Loucy (cell line): ENCODE results near the gene CENPX.

Source experiments
- H2AFZ ChIP-seq: fragments of 200-600 bp; sonication (generic); 2 replicates; pipeline ENCODE4 v1.6.0; 2016; ENCODE audit warnings: antibody characterized with exemption, mild to moderate bottlenecking, low read length, moderate library complexity
- H3F3A ChIP-seq: fragments of 200-600 bp; 2 replicates; pipeline ENCODE4 v1.6.0; 2016; ENCODE audit warnings: antibody characterized with exemption, low read depth, mild to moderate bottlenecking
- H3K27me3 ChIP-seq: fragments of 200-600 bp; sonication (generic); 2 replicates; pipeline ENCODE4 v1.6.1; 2014; ENCODE audit warnings: low read length, mild to moderate bottlenecking; ENCODE audit not compliant: insufficient read depth, poor library complexity, severe bottlenecking
- H3K36me3 ChIP-seq: fragments of 200-600 bp; sonication (generic); 2 replicates; pipeline ENCODE4 v1.6.1; 2016; ENCODE audit warnings: low read length; ENCODE audit not compliant: insufficient read depth
- H3K4me1 ChIP-seq: fragments of 200-600 bp; sonication (generic); 2 replicates; pipeline ENCODE4 v1.5.1; 2014; ENCODE audit warnings: low read length, mild to moderate bottlenecking; ENCODE audit not compliant: insufficient read depth, poor library complexity, severe bottlenecking
- H3K4me2 ChIP-seq: fragments of 200-600 bp; sonication (generic); 2 replicates; pipeline ENCODE4 v1.6.0; 2014; ENCODE audit warnings: antibody characterized with exemption, low read length, low read depth, mild to moderate bottlenecking; ENCODE audit not compliant: poor library complexity, severe bottlenecking
- H3K4me3 ChIP-seq: fragments of 200-600 bp; sonication (generic); 2 replicates; pipeline ENCODE4 v1.5.1; 2014; ENCODE audit warnings: low read length, mild to moderate bottlenecking, mixed read lengths; ENCODE audit not compliant: poor library complexity, severe bottlenecking
- H3K79me2 ChIP-seq: fragments of 200-600 bp; sonication (generic); 2 replicates; pipeline ENCODE4 v1.6.1; 2014; ENCODE audit warnings: low read length; ENCODE audit not compliant: insufficient read depth
- H3K9ac ChIP-seq: fragments of 200-600 bp; sonication (generic); 2 replicates; pipeline ENCODE4 v1.6.0; 2014; ENCODE audit warnings: mild to moderate bottlenecking, low read depth, low read length, moderate library complexity; ENCODE audit not compliant: poor library complexity, severe bottlenecking
- H3K9me2 ChIP-seq: fragments of 200-600 bp; sonication (generic); replicated peaks from 2 replicates; pipeline ENCODE4 v1.6.1; 2016; ENCODE audit warnings: low read depth, low read length, mixed read lengths
- H3K9me3 ChIP-seq: fragments of 200-600 bp; sonication (generic); 2 replicates; pipeline ENCODE4 v1.6.1; 2014; ENCODE audit warnings: mild to moderate bottlenecking, antibody characterized with exemption, low read length, low read depth; ENCODE audit not compliant: insufficient read depth
- H4K20me1 ChIP-seq: fragments of 200-600 bp; sonication (generic); 2 replicates; pipeline ENCODE4 v1.6.0; 2014; ENCODE audit warnings: antibody characterized with exemption, low read length, mild to moderate bottlenecking; ENCODE audit not compliant: insufficient read depth, poor library complexity, severe bottlenecking
- CTCF ChIP-seq: fragments of 200-600 bp; sonication (generic); conservative IDR thresholded peaks from 2 replicates; pipeline ENCODE4 v1.5.1; 2014; ENCODE audit warnings: mild to moderate bottlenecking, antibody characterized with exemption, low read length
- EZH2phosphoT487 ChIP-seq: fragments of 200-600 bp; IDR thresholded peaks from 2 replicates; pipeline ENCODE4 v1.6.1; 2018; ENCODE audit warnings: antibody characterized with exemption, mild to moderate bottlenecking, moderate library complexity, borderline replicate concordance

CENPX gene

GRCh38 chr17:82049521-82049971 lies 26.9 kb upstream of the CENPX start:
- no peaks in the 10 kb centered on the region for H3K27me3 ChIP-seq
- no peak overlapping the region for H3K9ac ChIP-seq
- peaks cover 21% of the 10 kb centered on the region for H3K4me1 ChIP-seq
- H3F3A ChIP-seq: no peaks in the 10 kb centered on the region
- H4K20me1 ChIP-seq: peaks cover 11% of the 10 kb centered on the region
- H3K4me3 ChIP-seq: no peak overlapping the region
- H3K36me3 ChIP-seq: no peaks in the 10 kb centered on the region; the same call in 1 of the 2 replicates
- no peak overlapping the region for H2AFZ ChIP-seq
- peaks cover 28% of the 10 kb centered on the region for H3K79me2 ChIP-seq
- no peaks in the 10 kb centered on the region for H3K9me2 ChIP-seq
- no peak for TF ChIP-seq CTCF
- no peak for TF ChIP-seq EZH2phosphoT487
- H3K4me2 ChIP-seq: no peak overlapping the region
- H3K9me3 ChIP-seq: no peaks in the 10 kb centered on the region

- no peak overlapping the region for H2AFZ ChIP-seq
- H4K20me1 ChIP-seq: peaks cover 11% of the 10 kb centered on the region
- peaks cover 28% of the 10 kb centered on the region for H3K79me2 ChIP-seq
- no peaks in the 10 kb centered on the region for H3K36me3 ChIP-seq
- no peaks in the 10 kb centered on the region for H3K9me2 ChIP-seq
- no peak overlapping the region for H3K4me3 ChIP-seq
- peaks cover 21% of the 10 kb centered on the region for H3K4me1 ChIP-seq
- H3K4me2 ChIP-seq: no peak overlapping the region
- H3K9ac ChIP-seq: no peak overlapping the region
- no peaks in the 10 kb centered on the region for H3F3A ChIP-seq
- H3K9me3 ChIP-seq: no peaks in the 10 kb centered on the region
- TF ChIP-seq EZH2phosphoT487 (no peak), CTCF (no peak)
- no peaks in the 10 kb centered on the region for H3K27me3 ChIP-seq
These were observed 26.4 kb upstream of the CENPX start for GRCh38 chr17:82049106-82049505.

- no peaks in the 10 kb centered on the region for H3K9me2 ChIP-seq
- H3K27me3 ChIP-seq: no peaks in the 10 kb centered on the region
- no peak overlapping the region for H3K4me2 ChIP-seq
- H3K4me1 ChIP-seq: peaks cover 16% of the 10 kb centered on the region
- H3K79me2 ChIP-seq: peaks cover 25% of the 10 kb centered on the region
- TF ChIP-seq CTCF: no peak
- TF ChIP-seq EZH2phosphoT487: no peak
- H4K20me1 ChIP-seq: peaks cover 11% of the 10 kb centered on the region
- H3K36me3 ChIP-seq: no peaks in the 10 kb centered on the region
- H3F3A ChIP-seq: no peaks in the 10 kb centered on the region
- no peak overlapping the region for H3K9ac ChIP-seq
- H2AFZ ChIP-seq: no peak overlapping the region
- no peak overlapping the region for H3K4me3 ChIP-seq
- H3K9me3 ChIP-seq: no peaks in the 10 kb centered on the region
These were observed 25.9 kb upstream of the CENPX start for GRCh38 chr17:82048571-82048971.
